Activated naive CD4-positive, alpha-beta T cell (primary cell): ENCODE results near the gene SUSD1.
A peak's percentile ranks its signal among the peaks of the same experiment; 100 is the strongest.
"Not testable (repeated sequence)": the region's sequence is repeated elsewhere in the genome, so short reads cannot be mapped to it uniquely, and the experiment has no call there.

ENCODE experiments used
- DNase-seq, 4 experiments: peaks; one replicate each; lab custom pipeline; 2025; lab: John Stamatoyannopoulos, UW

Gene SUSD1

DNA sequence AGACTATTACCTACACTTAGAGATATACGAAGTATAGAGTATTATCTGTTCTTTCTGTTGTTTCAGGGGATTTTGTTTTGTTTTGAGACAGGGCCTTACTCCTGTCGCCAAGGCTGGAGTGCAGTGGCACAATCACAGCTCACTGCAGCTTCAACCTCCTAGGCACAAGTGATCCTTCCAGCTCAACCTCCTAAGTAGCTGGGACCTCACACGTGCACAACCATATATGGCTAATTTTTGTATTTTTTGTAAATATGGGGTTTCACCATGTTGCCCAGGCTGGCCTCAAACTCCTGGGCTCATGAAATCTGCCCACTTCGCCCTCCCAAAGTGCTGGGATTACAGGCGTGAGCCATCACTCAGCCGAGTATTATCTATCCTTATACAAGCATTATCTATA lies 45.9 kb downstream of the SUSD1 start:
- no peak for DNase-seq

- DNase-seq, result not testable (repeated sequence)
Observed at GRCh38 chr9:112128399-112128798, 46.7 kb downstream of the SUSD1 start.

DNA sequence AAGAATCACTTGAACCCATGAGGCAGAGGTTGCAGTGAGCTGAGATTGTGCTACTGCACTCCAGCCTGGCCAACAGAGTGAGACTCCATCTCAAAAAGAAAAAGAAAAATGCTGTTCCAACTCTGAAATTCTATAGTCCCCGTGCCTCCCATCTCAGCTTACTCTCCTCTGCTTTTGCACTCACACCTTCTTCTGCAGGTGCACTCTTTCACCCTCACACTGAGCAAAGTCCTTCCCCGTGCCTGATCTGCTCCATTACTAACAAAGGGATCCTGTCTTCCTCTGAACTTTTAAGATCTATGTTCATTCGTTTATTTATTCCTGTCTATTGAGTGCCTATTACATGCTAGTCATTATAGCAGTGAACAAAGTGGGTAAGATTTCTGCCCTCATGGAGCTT lies 47.8 kb downstream of the SUSD1 start:
- DNase-seq, result no peak

- no peak for DNase-seq
Observed at GRCh38 chr9:112125951-112126388, 49.1 kb downstream of the SUSD1 start.

DNA sequence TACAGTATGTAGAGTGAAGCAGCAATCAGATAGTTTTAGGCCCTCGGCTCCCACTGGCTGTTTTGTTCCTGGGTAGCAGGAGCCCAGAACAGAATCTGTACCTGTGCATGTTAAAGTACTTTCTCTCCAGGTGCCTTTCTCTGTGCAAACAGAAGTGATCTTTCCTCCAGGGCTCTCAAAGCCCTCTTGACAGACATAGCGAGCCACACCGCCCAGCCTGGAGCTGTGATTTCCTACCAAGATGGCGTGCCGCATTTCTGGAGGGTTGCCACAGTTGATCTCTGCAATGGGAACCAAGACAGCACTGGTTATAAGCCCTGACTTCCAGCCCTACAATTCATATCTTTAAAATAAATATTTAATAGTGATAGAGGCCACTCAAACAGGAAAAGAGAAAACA lies 50.9 kb downstream of the SUSD1 start:
- no peak for DNase-seq

DNA sequence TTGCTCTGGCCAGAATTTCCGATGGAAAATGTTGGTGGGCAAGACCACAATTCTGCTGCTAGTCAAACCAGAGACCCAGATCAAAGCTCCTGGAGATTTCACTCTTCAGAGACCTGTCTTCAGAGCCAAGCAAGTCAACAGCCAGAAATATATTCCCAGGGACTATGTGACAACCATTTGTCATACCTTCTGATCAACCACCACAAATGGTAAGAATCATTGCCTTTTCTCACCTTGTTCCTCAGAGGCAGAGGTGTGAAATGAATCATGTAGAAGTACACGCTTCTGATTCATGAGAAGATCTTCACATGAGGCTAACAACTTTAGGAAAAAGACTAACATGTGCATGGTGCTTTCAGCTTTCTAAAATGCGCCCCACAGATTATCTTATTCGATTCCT lies 53.5 kb downstream of the SUSD1 start:
- DNase-seq, result no peak

DNA sequence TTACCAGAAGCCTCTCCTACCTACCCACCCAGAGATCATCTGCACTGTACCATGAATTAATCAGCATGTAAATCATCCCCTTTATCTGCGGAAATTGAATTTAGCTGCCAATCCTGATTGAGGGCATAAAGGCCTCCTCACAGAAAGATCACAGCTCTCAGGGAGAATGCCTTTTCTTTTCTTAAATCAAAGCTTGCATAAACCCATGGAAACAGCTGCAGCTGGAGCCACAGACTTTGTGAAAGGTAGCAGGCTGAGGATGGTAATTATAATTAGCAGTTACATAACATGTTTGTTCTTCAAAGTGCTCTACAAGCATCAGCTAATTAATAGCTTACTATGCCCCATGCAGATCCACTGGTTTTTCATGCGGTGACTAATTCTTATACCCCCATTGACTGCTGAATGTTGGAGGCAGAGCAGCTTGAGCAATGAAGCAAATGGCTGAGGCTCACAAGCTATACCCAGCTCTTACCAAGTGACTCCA lies 54.6 kb downstream of the SUSD1 start:
- no peak for DNase-seq

GRCh38 chr9:112120030-112120341 lies 55.1 kb downstream of the SUSD1 start:
- no peak for DNase-seq

DNA sequence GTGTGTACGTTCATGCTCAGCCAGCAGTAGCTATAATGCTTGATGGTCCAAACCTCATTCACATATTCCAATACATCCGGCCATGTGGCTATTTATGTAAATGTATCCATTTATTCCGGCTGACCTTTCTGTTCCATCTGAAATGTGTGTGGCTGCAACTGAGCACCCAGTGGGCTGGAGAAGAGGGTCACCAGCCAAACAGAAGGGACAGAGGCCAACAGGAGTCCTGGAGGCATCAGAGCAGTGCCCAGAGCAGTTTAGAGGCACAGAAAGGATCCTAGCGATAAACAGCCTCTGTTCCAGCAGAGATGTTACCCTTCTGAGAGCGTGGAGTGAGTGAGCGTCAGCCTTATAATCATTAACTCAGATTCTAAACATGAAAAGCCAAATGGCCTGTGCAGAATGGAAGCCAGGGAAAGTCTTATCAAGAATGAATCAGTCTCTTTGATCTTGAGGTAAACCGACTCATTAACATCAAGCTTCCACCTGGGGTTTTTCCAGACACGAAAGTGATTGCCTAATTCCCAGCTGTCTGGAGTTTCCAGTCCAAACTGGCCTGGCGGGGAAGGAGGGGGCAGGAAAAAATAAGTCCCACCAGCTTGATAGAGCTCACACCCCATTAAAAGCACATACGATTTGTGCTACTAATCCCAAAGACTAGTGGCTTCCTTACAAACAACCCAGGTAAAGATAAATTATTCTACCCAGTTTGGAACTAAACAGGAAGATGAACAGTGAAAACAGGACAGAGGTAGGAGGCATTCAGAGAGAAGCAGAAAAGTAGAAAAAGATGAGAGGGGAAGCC lies 55.7 kb downstream of the SUSD1 start:
- DNase-seq, result no peak

DNA sequence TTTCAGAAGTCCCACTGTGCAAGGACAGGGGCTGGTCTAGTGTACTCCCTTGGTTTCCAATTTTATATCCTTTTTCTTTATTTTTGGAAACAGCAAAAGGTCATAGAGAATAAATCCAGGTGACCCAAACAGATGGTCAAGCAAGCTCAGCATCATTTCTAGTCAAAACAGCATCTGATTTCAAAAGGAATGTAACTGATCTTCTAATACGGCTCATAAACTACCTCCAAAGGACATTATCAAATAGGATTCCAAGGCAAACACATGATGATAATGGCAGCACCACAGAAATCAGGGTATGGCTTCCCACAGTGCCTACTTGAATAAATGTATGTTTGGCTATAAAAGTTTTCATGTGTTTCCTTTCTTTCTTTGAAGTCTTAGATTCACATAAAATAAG lies 57.1 kb downstream of the SUSD1 start:
- DNase-seq, result no peak

GRCh38 chr9:112115970-112116753 lies 58.9 kb downstream of the SUSD1 start:
- DNase-seq, result no peak

DNA sequence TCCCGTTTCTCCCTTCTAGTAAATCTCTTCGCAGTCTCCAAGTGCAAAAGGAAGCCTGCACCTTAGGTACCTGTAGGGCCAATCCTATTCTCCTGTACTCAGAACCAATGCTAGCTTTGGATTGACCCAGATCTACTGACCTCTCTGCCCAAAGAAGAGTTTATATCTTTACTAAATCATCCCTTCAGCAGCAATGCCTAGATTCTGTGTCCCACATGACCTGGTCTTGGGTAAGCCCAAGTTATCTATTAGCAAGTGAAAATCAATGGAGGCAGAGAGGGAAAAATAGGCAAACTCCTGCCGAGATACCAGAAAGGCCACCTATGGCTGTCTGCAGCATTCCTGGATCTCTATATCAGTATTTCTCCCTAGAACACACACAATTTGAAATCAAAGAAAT lies 60.0 kb downstream of the SUSD1 start:
- no peak for DNase-seq

- DNase-seq, result peak in 1 of 4 experiments; percentile 0
Observed at GRCh38 chr9:112112941-112113681, 62.0 kb downstream of the SUSD1 start.

- no peak for DNase-seq
Observed at GRCh38 chr9:112112519-112112918, 62.6 kb downstream of the SUSD1 start.

DNA sequence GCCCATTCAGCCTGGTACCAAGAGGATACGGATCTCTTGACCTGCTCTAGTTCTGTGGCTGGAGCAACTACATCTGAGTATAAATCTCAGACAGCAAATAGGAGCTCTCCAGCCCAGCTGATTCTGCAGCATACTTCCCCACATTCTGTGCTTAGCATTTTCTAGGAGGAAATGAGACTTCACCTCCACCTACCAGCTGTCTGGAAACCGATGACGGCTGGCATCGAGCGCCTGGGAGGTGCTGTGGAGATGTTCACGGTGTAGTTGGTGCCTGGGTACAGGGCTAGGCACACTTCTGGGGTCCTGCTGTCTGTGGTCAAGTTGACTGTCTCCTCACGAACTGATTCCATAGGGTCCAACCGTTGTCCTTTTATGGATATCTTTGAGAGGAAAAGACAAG lies 63.6 kb downstream of the SUSD1 start:
- DNase-seq, result no peak

GRCh38 chr9:112110777-112111113 lies 64.4 kb downstream of the SUSD1 start:
- no peak for DNase-seq

DNA sequence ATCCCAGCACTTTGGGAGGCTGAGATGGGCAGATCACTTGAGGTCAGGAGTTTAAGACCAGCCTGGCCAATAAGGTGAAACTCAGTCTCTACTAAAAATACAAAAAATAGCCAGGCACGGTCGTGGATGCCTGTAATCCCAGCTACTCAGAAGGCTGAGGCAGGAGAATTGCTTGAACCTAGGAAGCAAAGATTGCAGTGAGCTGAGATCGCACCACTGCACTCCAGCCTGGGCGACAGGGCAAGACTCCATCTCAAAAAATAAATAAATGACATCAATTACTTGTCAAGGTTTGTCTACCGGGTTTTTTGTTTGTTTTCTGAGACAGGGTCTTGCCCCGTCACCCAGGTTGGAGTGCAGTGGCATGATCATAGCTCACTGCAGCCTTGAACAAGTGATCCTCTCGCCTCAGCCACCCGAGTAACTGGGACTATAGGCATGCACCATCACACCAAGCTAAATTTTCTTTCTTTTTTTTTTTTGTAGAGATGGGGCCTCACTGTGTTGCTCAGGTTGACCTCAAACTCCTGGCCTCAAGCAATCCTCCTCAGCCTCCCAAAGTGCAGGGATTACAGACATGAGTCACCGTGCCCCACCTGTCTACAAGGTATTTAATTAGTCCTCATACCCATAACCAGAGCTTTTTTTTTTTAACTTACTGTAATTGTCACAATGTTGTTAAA lies 64.9 kb downstream of the SUSD1 start:
- no peak for DNase-seq

GRCh38 chr9:112104901-112105300 lies 70.2 kb downstream of the SUSD1 start:
- DNase-seq, result no peak

DNA sequence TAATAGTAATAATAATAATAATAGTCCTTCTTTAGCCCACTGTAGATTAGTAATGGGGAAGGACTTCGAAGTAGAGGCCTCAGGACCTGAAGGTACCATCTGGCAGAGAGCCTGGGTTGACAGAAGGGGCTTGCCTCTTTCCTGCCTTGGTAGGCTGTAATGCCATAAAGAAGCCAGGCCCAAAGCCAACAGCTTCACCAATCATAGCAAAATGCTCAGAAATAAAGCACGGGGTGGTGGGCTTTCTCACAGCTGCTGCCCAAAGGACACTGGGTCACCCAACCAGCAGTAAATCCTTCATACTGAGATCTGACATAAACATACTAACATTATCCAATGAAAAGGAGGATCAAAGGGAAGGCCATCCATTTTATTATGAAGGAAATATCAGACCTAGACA lies 70.7 kb downstream of the SUSD1 start:
- DNase-seq, result no peak

DNA sequence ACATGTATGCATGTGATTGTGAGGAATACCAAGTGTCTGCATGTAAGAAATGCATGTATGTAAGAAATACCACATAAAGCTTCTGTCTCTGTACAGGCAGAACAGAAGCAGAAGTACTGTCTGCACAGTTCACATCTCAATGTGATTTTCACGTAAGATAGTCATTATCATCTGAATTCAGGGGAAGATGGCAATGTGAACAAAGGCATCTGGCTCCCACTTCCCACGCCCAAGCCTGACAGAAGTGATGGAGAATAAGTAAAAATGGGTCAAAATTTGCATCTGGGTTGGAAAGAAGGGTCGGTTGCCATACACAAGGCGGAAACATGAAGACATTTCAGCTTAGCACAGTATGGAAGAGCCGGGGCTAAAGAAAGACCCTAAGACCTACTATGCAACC lies 71.7 kb downstream of the SUSD1 start:
- no peak for DNase-seq

DNA sequence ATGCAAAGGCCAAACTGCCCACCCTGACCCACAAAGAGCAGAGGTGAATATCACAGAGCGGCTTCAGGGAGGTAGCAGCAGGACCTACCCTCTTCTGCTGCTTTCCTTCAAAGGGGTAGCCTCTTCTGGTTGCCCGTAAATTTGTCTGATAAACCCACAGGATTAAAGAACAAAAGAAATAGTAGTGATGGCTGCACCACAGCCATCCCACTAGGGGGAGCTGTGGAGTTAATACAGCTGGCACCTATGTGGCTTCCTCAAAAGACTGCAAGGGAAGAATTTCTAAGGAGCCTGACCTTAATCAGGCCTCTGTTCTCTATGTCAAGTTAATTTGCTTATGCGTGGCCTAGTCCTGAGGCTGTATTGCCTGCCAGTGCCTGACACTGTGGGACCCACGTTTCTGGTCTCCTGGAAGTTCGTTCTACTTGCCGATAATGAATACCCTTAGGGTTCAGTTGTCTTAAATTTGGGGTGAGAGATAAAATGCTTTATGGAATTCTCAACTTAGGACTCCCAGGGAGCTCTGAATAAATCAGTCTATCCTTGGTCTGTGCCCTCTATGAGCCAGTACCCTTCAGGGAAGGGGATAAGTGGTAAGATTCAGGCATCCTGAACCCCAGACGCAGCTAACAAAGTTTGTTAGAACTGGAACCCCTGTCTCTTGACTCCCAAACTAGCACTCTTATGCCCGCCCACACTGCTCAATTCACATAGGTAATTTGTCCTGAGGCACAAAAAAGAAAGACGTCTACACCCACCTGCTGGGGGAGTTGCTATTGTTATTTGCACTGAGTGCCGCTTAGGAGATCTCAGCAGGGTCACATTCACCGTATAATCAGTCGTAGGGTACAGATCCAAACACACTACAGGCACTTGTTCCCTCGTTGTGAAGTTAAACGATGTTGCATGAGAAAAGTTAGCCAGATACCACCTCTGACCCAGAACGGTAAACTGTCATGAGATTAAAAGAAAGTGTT lies 77.1 kb downstream of the SUSD1 start:
- peak; percentile 7 to 45 (median 19) for DNase-seq
